Activated CD4-positive, alpha-beta memory T cell treated with anti-CD3 and anti-CD28 coated beads for 36 hours (primary cell): ENCODE data around the gene EIF2A. TPM values are rescaled to one million over a fixed set of nuclear protein-coding genes. Genes with fewer than 3 reads are reported as not detected.
A peak's percentile ranks its signal among the peaks of the same experiment; 100 is the strongest.

Source experiments
- CTCF ChIA-PET: fragments of 350-600 bp; sonication (Branson Sonifier 250); formaldehyde crosslinking; loops from one replicate; lab custom pipeline; 2021; ENCODE audit warnings: antibody characterized with exemption, inconsistent platforms; lab: Charles Lee
- POLR2A ChIA-PET: fragments of 350-600 bp; sonication (Branson Sonifier 250); formaldehyde crosslinking; loops from one replicate; lab custom pipeline; 2021; ENCODE audit warnings: antibody characterized with exemption; lab: Charles Lee
- DNase-seq: peaks from one replicate; pipeline ENCODE4 v3.0.0-alpha.2; 2020
- H3K27ac Mint-ChIP-seq: one replicate; pipeline ENCODE4 v1.8.0; 2021; ENCODE audit warnings: mixed read lengths
- H3K27me3 Mint-ChIP-seq: one replicate; pipeline ENCODE4 v1.8.0; 2021; ENCODE audit warnings: mixed read lengths
- H3K36me3 Mint-ChIP-seq: one replicate; pipeline ENCODE4 v1.8.0; 2021; ENCODE audit warnings: mixed read lengths
- H3K4me1 Mint-ChIP-seq: one replicate; pipeline ENCODE4 v1.8.0; 2021; ENCODE audit warnings: low read depth, mixed read lengths
- H3K4me3 Mint-ChIP-seq: one replicate; pipeline ENCODE4 v1.8.0; 2021; ENCODE audit warnings: mild to moderate bottlenecking, mixed read lengths
- H3K9me3 Mint-ChIP-seq: one replicate; pipeline ENCODE4 v1.8.0; 2021; ENCODE audit warnings: mixed read lengths
- intact Hi-C: fragments of 100-400 bp; cut with micrococcal nuclease; formaldehyde crosslinking; loops from one replicate; pipeline ENCODE4 v1.15.1; 2023
- total RNA-seq, 2 experiments: library from RNA; stranded (reverse); gene quantifications; one replicate each; pipeline ENCODE4 v1.2.3, GENCODE V29; 2021

The EIF2A gene
- total RNA-seq, 2 experiments from 2014 or later = 131 to 137 TPM

DNA sequence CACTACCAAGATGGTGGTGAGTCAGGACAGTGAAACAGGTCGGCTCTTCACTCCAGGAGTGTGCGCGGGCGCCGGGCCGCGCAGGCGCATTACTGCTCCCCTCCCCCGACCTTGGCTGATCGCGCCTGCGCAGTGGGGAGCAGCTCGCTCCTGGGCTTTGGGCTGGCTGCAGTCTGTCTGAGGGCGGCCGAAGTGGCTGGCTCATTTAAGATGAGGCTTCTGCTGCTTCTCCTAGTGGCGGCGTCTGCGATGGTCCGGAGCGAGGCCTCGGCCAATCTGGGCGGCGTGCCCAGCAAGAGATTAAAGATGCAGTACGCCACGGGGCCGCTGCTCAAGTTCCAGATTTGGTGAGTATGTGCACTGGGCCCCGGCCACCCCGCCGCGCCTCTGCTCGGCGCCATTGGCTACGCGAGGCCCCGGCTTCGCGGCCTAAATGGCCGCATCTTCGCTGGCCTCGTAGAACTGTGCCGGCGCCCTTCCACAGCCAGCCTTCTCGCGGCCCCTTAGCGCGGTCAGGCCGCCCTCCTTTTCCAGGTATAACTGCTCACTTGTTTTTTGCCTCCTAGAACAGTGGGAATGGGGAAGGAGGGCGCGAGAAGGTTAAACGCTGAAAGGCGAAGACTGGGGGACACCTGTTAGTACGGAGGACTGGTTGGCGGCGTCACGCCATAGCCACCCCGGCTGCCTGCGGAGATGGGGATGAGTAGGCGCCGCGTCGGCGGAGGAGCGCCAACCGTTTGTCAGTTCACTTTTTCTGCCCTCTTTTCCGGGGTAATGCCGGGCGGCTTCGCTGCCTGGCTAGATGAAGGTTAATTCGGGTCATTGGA lies 56.8 kb downstream of the EIF2A start, which contains the start of gene SELENOT:
Gene SELENOT (plus strand): TSS at position 169 of the 827 bp plus-strand sequence. CDS start 42 bp downstream, at position 211.
- no peaks in the 10 kb centered on the region for H3K27me3 Mint-ChIP-seq
- peaks cover 51% of the 10 kb centered on the region for H3K4me1 Mint-ChIP-seq
- H3K27ac Mint-ChIP-seq = peak within 1 kb of the TSS; percentile 97
- CTCF ChIA-PET = interaction anchor here (0.6 to 1.6 kb wide), 10 partner anchors 13 to 191 kb away, joined by 3 to 8 read pairs (median 3); partner anchors contain the start of gene SIAH2
- H3K36me3 Mint-ChIP-seq = peaks cover 34% of the 10 kb centered on the region
- peak; percentile 96 for DNase-seq
- no peaks in the 10 kb centered on the region for H3K9me3 Mint-ChIP-seq
- peak within 1 kb of the TSS; percentile 96 for H3K4me3 Mint-ChIP-seq
- POLR2A ChIA-PET = interaction anchor here (0.6 to 2.0 kb wide), 24 partner anchors 9 to 194 kb away, joined by 3 to 20 read pairs (median 4); partner anchors contain the start of genes EIF2A, SERP1 and SIAH2
- intact Hi-C loops = loop anchor here (1.0 to 10.0 kb wide), 7 partner anchors 21 to 599 kb away; partner anchors contain the start of genes EIF2A, ERICH6, GPR171 and SERP1

DNA sequence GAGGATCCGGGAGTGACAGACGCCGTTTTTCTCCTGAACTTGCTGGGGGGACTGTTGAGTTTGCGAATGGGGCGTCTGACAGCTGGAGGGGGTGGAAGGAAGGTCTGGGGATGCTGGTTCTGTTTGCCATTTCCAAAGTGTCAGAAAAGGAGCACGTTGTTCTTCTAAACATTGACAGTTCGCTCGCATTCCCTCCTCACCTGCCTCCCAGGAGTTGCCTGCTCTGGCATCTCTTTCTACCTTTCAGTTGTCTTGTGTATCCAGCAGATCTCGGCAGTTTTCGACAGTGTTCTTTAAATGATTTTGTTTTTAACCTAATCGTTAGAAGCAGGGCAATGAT lies 57.4 kb downstream of the EIF2A start:
- H3K4me3 Mint-ChIP-seq = peak overlapping the region; percentile 96
- H3K9me3 Mint-ChIP-seq = no peaks in the 10 kb centered on the region
- CTCF ChIA-PET = interaction anchor here (0.9 kb wide), 1 partner anchor 184 kb away, joined by 3 read pairs; no protein-coding TSS in a partner anchor
- H3K27ac Mint-ChIP-seq = peak overlapping the region; percentile 97
- DNase-seq = no peak
- H3K36me3 Mint-ChIP-seq = peaks cover 34% of the 10 kb centered on the region
- peaks cover 56% of the 10 kb centered on the region for H3K4me1 Mint-ChIP-seq
- POLR2A ChIA-PET = interaction anchor here (2.0 kb wide), 2 partner anchors 155 to 160 kb away, joined by 7 to 18 read pairs; partner anchors contain the start of gene SIAH2
- intact Hi-C loops = loop anchor here (1.0 to 10.0 kb wide), 7 partner anchors 21 to 598 kb away; partner anchors contain the start of genes EIF2A, ERICH6, GPR171 and SERP1
- no peaks in the 10 kb centered on the region for H3K27me3 Mint-ChIP-seq

- H3K4me1 Mint-ChIP-seq = peaks cover 66% of the 10 kb centered on the region
- H3K27ac Mint-ChIP-seq = peak overlapping the region; percentile 72
- intact Hi-C loops = loop anchor here (10.0 kb wide), 1 partner anchor 259 kb away; no protein-coding TSS in a partner anchor
- DNase-seq = peak; percentile 25
- POLR2A ChIA-PET = interaction anchor here (1.0 to 1.5 kb wide), 5 partner anchors 8 to 194 kb away, joined by 3 to 7 read pairs (median 3); partner anchors contain the start of gene SIAH2
- H3K27me3 Mint-ChIP-seq = no peaks in the 10 kb centered on the region
- H3K9me3 Mint-ChIP-seq = no peaks in the 10 kb centered on the region
- CTCF ChIA-PET = no interaction called here
- H3K4me3 Mint-ChIP-seq = peak overlapping the region; percentile 66
- peaks cover 33% of the 10 kb centered on the region for H3K36me3 Mint-ChIP-seq
Observed at GRCh38 chr3:150605998-150606641, 59.5 kb downstream of the EIF2A start.

GRCh38 chr3:150607267-150608065 lies 60.9 kb downstream of the EIF2A start:
- Mint-ChIP-seq H3K4me1 (peaks cover 62% of the 10 kb centered on the region), H3K27ac (no peak overlapping the region), H3K27me3 (no peaks in the 10 kb centered on the region), H3K9me3 (no peaks in the 10 kb centered on the region), H3K4me3 (no peak overlapping the region), H3K36me3 (peaks cover 37% of the 10 kb centered on the region)
- ChIA-PET POLR2A (no interaction called here), CTCF (no interaction called here)
- DNase-seq = no peak
- intact Hi-C loops = loop anchor here (10.0 kb wide), 1 partner anchor 257 kb away; no protein-coding TSS in a partner anchor

DNA sequence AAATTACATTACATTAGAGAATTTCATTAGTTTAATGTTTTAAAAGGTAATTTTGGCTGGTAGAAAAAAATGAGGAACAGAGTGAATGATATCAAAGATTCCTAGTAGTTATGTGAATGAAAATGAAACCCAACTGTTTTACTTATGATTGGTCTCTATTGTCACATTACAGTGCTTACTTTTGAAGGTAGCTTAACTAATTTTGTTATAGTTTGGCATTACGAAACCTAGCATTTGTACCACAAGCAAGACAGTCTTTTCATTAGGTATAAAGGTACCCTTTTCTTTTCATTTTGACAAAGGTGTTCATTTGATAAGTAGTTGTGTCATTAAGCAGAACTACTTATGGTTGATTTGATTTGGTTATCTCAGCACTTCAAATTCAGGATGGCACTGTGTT lies 63.4 kb downstream of the EIF2A start:
- Mint-ChIP-seq H3K27ac (peak overlapping the region; percentile 50), H3K36me3 (peaks cover 38% of the 10 kb centered on the region), H3K4me1 (peaks cover 83% of the 10 kb centered on the region), H3K9me3 (peaks cover 2% of the 10 kb centered on the region), H3K4me3 (no peak overlapping the region), H3K27me3 (no peaks in the 10 kb centered on the region)
- ChIA-PET POLR2A (interaction anchor here (1.0 kb wide), 1 partner anchor 153 kb away, joined by 4 read pairs; the partner anchor contains the start of gene SIAH2), CTCF (interaction anchor here (1.1 kb wide), 1 partner anchor 158 kb away, joined by 3 read pairs; no protein-coding TSS in a partner anchor)
- intact Hi-C loops = loop anchor here (5.0 to 10.0 kb wide), 2 partner anchors 72 to 255 kb away; no protein-coding TSS in a partner anchor
- no peak for DNase-seq

GRCh38 chr3:150610785-150611184 lies 64.2 kb downstream of the EIF2A start:
- intact Hi-C loops = loop anchor here (5.0 kb wide), 1 partner anchor 72 kb away; no protein-coding TSS in a partner anchor
- Mint-ChIP-seq H3K36me3 (peaks cover 39% of the 10 kb centered on the region), H3K4me1 (peaks cover 79% of the 10 kb centered on the region), H3K27ac (no peak overlapping the region), H3K9me3 (peaks cover 2% of the 10 kb centered on the region), H3K4me3 (no peak overlapping the region), H3K27me3 (no peaks in the 10 kb centered on the region)
- DNase-seq = no peak
- CTCF ChIA-PET = interaction anchor here (1.1 kb wide), 1 partner anchor 157 kb away, joined by 3 read pairs; no protein-coding TSS in a partner anchor
- POLR2A ChIA-PET = no interaction called here

DNA sequence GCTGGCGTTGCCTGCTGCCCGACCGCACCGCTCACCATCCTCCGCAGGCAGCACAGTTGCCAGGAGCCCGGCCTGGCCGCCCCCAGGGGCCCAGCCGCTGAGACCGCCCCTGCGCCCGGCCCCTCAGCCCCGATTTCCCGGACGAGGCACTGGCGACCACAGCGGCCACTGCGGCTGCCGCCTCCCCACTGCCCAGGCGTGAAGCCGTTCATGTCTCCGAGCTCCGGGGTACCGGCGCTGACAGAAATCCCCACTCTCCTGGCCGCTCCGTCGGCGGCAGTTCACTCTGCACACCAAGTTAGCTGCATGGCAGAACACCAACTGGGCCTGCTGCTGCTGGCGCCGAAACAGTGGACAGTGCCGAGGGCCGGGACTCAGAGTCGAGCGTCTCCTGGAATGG lies 65.1 kb downstream of the EIF2A start:
- H3K9me3 Mint-ChIP-seq = peaks cover 2% of the 10 kb centered on the region
- H3K27me3 Mint-ChIP-seq = no peaks in the 10 kb centered on the region
- H3K4me3 Mint-ChIP-seq = no peak overlapping the region
- peaks cover 73% of the 10 kb centered on the region for H3K4me1 Mint-ChIP-seq
- intact Hi-C loops = loop anchor here (5.0 kb wide), 1 partner anchor 71 kb away; no protein-coding TSS in a partner anchor
- no peak for DNase-seq
- H3K36me3 Mint-ChIP-seq = peaks cover 36% of the 10 kb centered on the region
- ChIA-PET CTCF (no interaction called here), POLR2A (no interaction called here)
- H3K27ac Mint-ChIP-seq = no peak overlapping the region

GRCh38 chr3:150612494-150612893 lies 65.9 kb downstream of the EIF2A start:
- Mint-ChIP-seq H3K27ac (no peak overlapping the region), H3K4me1 (peaks cover 71% of the 10 kb centered on the region), H3K9me3 (peaks cover 2% of the 10 kb centered on the region), H3K4me3 (no peak overlapping the region), H3K27me3 (no peaks in the 10 kb centered on the region), H3K36me3 (peaks cover 30% of the 10 kb centered on the region)
- ChIA-PET POLR2A (interaction anchor here (0.8 to 2.8 kb wide), 2 partner anchors 10 to 18 kb away, joined by 4 to 20 read pairs; partner anchors contain the start of gene SELENOT), CTCF (interaction anchor here (0.9 kb wide), 1 partner anchor 68 kb away, joined by 3 read pairs; no protein-coding TSS in a partner anchor)
- intact Hi-C loops = loop anchor here (5.0 kb wide), 1 partner anchor 70 kb away; no protein-coding TSS in a partner anchor
- DNase-seq = no peak

GRCh38 chr3:150613034-150613433 lies 66.4 kb downstream of the EIF2A start:
- Mint-ChIP-seq H3K9me3 (peaks cover 2% of the 10 kb centered on the region), H3K4me3 (no peak overlapping the region), H3K27me3 (no peaks in the 10 kb centered on the region), H3K36me3 (peaks cover 28% of the 10 kb centered on the region), H3K4me1 (peaks cover 66% of the 10 kb centered on the region), H3K27ac (peak overlapping the region; percentile 56)
- DNase-seq = no peak
- intact Hi-C loops = loop anchor here (5.0 kb wide), 1 partner anchor 69 kb away; no protein-coding TSS in a partner anchor
- CTCF ChIA-PET = interaction anchor here (0.9 kb wide), 1 partner anchor 69 kb away, joined by 3 read pairs; no protein-coding TSS in a partner anchor
- POLR2A ChIA-PET = interaction anchor here (0.7 to 2.8 kb wide), 3 partner anchors 10 to 258 kb away, joined by 4 to 20 read pairs (median 5); partner anchors contain the start of gene SELENOT

GRCh38 chr3:150613709-150614480 lies 67.3 kb downstream of the EIF2A start:
- Mint-ChIP-seq H3K4me3 (no peak overlapping the region), H3K36me3 (peaks cover 35% of the 10 kb centered on the region), H3K27me3 (no peaks in the 10 kb centered on the region), H3K4me1 (peaks cover 62% of the 10 kb centered on the region), H3K27ac (peak overlapping the region; percentile 82), H3K9me3 (peaks cover 2% of the 10 kb centered on the region)
- intact Hi-C loops = loop anchor here (5.0 kb wide), 1 partner anchor 68 kb away; no protein-coding TSS in a partner anchor
- POLR2A ChIA-PET = interaction anchor here (0.7 to 2.8 kb wide), 3 partner anchors 8 to 257 kb away, joined by 4 to 20 read pairs (median 5); partner anchors contain the start of gene SELENOT
- CTCF ChIA-PET = no interaction called here
- DNase-seq = no peak
